HG03139 (cell line): ENCODE measurements around the gene C19orf73.

Source experiments
- ATAC-seq: cut with Tn5 transposase; IDR thresholded peaks from one replicate; pipeline ENCODE4 v1.9.1; 2021; ENCODE audit not compliant: unreplicated experiment

The C19orf73 gene, protein sequence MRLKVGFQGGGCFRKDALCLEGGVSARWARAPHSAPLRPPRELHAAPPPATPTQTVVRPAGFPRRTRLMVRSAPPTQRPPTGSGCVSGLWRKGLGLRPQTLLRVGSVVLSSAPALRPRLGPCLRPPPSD

GRCh38 chr19:49118565-49119410, at the start of gene C19orf73:
TSS of gene C19orf73 (minus strand) at chr19:49119143. CDS start at chr19:49119022, 121 bp downstream.
- peak; percentile 65 for ATAC-seq

- no peak for ATAC-seq
Observed at GRCh38 chr19:49168421-49168820, 49.5 kb upstream of the C19orf73 start.

DNA sequence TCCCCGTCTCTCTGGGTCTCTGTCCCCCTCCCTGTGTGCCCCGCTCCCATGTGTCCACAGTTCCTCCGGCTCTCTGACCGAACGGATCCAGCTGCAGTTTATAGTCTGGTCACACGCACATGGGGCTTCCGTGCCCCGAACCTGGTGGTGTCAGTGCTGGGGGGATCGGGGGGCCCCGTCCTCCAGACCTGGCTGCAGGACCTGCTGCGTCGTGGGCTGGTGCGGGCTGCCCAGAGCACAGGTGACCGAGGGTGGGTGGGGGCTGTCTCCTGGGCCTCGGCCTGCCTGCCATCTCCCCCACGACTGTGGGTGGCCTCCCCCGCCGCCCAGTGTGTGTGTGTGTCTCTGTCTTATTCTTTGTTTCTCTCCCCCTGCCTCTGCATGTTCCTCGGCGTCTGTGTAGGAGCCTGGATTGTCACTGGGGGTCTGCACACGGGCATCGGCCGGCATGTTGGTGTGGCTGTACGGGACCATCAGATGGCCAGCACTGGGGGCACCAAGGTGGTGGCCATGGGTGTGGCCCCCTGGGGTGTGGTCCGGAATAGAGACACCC, 49.0 kb upstream of the C19orf73 start:
- ATAC-seq, result no peak

- no peak for ATAC-seq
Observed at GRCh38 chr19:49165865-49166301, 46.9 kb upstream of the C19orf73 start.

DNA sequence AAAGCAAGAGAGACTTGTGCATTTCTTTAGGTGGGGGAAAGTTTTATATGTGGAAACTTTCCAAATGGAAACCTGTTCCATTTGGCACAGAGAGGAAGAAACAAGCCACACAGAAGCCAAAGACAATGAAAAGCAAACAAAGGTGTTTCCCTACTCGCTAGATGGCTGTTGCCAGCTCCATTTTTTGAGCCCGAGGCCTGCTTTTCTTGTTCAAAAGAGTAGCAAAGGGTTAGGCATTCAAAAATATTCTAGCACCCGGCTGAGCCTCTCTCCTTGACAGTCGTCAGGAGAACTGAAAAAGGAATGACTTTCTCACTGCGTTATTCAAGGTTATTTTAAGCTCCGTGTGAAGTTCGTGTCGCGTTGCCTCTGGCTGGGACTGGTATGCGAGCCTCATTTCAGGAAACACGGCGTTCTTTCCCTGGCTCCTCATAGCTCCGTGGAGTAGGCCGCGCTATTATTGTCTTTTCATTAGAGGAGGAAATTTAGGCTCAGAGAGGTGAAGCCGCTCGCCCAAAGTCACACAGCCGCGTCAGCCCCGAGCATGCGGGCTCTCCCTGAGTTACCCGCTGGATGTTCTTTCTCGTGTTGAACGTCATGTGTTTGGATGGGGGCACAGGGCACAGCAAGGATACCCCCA, 46.3 kb upstream of the C19orf73 start:
- no peak for ATAC-seq

- ATAC-seq, result no peak
Observed at GRCh38 chr19:49161987-49162386, 43.0 kb upstream of the C19orf73 start.

DNA sequence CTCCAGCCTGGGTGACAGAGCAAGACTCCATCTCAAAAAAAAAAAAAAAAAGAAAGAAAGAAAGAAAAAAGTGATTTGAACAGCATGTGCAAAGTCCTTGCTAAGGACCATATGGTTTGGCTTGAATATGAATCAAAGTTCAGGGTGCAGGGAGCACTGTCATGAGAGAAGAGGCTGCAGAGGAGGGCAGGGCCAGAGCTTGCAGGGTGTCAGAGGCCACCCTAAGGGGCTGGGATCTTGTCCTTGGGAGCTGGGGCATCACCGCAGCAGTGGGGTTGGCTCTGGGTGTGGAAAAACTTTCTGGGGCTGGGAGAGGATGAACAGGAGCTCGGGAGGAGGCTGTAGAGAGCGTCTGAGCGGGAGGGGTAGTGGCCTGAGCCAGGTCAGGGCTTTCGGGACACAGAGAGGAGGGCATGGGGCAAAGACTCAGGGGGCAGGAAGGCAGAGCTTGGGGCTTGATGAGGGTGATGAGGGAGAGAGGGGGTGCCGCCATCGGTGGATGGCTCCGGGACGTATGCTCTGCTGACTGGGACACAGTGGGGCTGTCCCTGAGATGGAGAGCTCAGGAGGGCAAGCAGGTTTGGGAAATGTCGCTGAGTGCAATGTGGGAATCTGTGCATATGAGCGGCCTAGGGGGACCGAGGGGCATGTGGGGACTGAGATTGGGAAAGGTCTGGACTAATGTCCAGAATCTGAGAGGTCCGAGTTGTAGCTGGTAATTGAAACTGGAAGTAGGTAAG, 41.7 kb upstream of the C19orf73 start:
- no peak for ATAC-seq

DNA sequence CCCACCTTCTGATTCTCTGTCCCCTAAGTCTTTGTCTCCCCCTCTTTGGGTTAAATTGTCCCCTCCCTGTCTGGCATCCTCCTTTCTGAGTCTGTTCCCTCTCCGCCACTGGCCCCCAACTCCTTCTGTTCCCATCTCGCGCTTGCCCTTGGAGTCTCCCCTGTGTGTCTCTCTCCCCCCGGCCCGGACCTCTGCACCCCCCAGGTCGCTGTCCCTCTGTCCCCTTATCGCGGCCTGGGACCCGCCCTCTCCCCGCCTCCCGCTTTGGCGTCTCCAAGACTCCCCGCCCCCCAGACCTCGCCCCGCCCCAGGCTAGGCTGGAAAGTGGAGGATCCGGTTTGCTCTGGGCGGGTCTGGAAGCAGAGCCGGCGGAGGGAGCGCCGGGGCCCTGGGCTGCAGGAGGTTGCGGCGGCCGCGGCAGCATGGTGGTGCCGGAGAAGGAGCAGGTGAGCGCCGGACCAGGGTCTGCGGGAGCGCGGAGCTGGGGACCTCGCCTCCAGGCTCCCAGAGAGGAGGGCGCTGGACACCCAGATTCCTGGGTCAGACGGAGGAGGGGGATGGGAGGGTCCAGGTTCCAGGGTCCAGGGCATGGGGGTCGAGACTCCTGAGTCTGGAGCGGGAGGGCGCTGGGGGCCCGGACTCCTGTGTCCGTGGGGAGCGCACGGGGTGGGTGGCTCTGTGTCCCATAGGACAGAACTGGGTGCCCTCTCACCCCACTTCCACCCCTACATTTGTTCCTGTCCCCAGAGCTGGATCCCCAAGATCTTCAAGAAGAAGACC, 38.7 kb upstream of the C19orf73 start, which contains the start of gene TRPM4:
Gene TRPM4, plus strand, starts transcription at position 348 of the 780 bp plus-strand sequence. Its CDS starts 75 bp downstream, at position 423.
- ATAC-seq, result no peak

DNA sequence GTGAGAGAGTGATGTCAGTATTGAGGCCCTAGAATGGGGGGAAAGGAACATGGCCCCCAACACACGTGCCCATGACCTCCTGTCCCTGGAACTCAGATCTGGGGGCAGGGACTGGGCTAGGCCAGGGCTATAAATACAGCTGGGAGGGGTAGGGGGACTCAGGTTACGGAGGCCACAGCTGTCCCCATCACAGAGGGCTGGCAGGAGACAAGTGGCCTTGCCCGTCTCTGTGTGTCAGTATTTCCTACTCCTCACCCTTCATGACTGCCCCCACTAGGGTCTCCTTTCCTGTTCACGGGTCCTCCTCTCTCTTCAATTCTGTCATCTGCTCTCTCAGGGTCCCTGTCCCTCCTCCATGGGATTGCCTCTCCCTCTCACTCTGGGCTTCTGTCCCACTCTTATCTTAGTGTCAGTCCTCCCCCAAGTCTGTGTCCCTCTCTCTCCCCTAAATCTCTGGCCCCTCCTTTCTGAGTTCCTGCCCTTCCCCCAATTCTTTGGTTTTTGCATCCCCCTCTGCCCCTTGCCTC, 36.9 kb upstream of the C19orf73 start:
- no peak for ATAC-seq

DNA sequence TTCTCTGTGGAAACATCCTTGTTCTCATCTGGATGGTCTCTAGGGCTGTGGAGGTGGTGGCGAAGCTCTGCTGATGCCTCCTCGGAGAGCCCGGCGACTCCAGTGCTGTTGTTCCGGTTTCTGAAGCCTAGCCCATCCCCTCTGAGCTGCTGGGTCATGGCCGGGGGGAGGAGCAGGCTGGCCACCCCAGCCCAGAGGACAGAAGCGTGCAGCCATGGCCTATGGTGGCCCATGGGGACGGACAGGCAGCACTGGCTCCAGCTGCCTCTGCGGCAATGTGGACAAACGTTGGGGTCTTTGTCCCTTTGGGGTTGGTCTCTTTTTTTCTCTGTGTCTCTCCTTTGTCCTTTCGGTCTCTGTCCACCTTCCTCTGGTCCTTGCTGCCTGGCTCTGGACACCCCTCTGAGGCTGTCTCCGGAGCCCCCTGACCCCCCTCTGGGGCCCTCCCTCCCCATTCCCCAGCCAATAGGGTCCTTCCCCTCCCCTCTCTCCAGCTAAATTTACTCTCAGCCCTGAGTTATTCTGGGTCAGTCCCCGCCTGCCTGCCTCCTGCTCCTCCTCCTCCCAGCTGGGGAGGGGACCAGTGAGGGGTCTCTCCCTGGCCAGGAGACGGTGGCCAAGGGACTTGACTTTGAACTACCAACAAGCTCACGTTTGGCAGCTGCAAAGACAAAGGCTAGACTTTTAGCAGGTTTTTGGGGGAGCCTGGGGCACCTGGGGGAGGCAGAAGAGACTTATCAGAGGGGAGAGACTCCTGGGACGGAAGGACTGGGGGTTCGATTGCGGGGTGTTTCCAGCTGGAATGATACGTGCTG, 36.3 kb upstream of the C19orf73 start, which contains the start of gene HRC:
Gene HRC, minus strand, starts transcription at position 392 of the 815 bp plus-strand sequence. Its CDS starts 159 bp downstream, at position 233.
- ATAC-seq, result no peak

DNA sequence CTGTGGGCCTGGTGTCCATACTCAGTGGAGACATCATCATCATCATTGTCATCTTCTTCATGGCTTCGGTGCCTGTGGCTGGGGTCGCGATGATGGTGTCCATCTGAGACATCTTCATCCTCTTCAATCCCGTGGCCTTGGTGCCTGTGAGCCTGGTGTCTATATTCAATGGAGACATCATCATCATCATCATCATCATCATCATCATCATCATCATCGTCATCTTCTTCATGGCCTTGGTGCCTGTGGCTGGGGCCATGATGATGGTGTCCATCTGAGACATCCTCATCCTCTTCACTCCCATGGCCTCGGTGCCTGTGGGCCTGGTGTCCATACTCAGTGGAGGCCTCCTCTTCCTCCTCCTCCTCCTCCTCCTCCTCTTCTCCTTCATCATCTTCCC, 35.3 kb upstream of the C19orf73 start:
- no peak for ATAC-seq

- no peak for ATAC-seq
Observed at GRCh38 chr19:49153167-49153809, 34.3 kb upstream of the C19orf73 start.

GRCh38 chr19:49152119-49152550, 33.2 kb upstream of the C19orf73 start:
- ATAC-seq, result no peak

DNA sequence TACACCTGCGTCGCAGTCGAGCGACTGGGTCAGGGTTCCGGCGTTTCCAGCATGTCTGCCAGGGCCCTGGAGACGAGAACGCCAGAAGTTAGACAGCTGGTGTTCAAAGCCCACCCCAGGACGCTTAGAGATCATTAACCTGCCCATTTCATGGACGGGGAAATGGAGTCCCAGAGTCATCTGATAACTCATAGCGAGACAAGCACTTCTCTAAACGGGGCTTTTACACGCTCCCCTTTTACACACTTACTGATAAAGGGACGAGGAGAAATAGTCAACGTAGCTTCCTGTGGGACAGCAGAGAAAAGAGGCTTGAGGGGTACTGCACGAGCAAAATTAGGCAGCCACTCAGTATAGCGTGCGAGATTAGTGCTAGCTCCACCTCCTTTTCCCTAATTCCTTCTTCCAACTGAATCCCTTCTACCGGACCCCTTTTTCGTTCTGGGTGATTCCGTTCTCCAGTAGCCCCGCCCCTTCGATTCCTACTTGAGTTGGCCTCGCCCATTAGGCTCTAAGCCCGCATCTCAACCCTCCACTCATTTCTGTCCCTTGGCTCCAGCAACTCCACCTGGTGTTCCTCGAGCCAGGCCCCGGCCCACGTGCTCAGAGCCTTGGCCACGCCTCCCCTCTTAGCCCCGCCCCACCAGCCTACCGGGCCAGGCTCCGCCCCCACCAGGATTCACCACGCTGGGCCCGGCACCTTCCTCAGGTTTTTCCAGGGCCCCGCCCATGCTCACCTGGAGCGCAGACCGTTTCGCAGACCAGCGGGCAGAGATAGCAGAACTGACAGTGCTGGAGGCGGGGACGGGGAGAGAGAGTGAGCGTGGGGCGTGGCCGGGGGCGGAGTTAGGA, 32.5 kb upstream of the C19orf73 start:
- ATAC-seq, result no peak

DNA sequence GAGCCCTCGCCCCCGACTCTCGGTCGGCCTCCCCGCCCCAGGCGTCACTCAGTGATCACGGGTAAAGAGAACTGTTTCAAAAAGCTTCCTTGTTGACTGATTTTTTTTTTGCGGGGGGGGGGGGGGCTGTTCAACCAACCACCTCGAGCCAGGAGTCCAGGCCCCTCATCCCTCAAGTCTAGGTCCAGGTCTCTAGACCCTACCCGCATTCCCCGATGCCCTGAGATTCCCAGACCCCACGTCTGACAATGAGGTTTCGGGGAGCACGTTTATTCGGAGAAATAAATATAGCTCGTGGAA, 32.0 kb upstream of the C19orf73 start:
- no peak for ATAC-seq

GRCh38 chr19:49150106-49150943, 31.4 kb upstream of the C19orf73 start:
- no peak for ATAC-seq

GRCh38 chr19:49149652-49150105, 30.7 kb upstream of the C19orf73 start:
- no peak for ATAC-seq
